Adrenal gland (tissue), 5 donors: Measurements from ENCODE around the gene DUSP22.

Experiments
- POLR2A ChIP-seq, 2 donors: fragments of 450-650 bp; IDR thresholded peaks; one replicate each; pipeline ENCODE4 v1.6.1; 2017; ENCODE audit warnings: antibody characterized with exemption in 2 of 2, mild to moderate bottlenecking in 2 of 2, moderate library complexity in 1 of 2
- TF ChIP-seq, protein P1 (sequence below), 6 experiments: fragments of 450-650 bp in 4 of 6; fragments of 200-600 bp in 2 of 6; sonication (generic) in 1 of 6; IDR thresholded peaks; 1 replicate in 5 of 6; 2 replicates in 1 of 6; pipeline versions ENCODE4 v1.5.1 to v1.8.0; 2016 to 2021; ENCODE audit warnings: antibody characterized with exemption in 6 of 6, mild to moderate bottlenecking in 2 of 6, moderate library complexity in 1 of 6
- donor health status: DM: no; HTN: no; CAD: no.

GRCh38 chr6:356828-357251 is 64.6 kb downstream of the DUSP22 start:
- TF ChIP-seq, protein P1, sequence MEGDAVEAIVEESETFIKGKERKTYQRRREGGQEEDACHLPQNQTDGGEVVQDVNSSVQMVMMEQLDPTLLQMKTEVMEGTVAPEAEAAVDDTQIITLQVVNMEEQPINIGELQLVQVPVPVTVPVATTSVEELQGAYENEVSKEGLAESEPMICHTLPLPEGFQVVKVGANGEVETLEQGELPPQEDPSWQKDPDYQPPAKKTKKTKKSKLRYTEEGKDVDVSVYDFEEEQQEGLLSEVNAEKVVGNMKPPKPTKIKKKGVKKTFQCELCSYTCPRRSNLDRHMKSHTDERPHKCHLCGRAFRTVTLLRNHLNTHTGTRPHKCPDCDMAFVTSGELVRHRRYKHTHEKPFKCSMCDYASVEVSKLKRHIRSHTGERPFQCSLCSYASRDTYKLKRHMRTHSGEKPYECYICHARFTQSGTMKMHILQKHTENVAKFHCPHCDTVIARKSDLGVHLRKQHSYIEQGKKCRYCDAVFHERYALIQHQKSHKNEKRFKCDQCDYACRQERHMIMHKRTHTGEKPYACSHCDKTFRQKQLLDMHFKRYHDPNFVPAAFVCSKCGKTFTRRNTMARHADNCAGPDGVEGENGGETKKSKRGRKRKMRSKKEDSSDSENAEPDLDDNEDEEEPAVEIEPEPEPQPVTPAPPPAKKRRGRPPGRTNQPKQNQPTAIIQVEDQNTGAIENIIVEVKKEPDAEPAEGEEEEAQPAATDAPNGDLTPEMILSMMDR (IDR thresholded peaks at IDR 0.05) = no peak
- no peak for TF ChIP-seq POLR2A (IDR thresholded peaks at IDR 0.05)
